Liver (tissue), 9 donors: Measurements from ENCODE around the gene TGIF1. TPM values are rescaled to one million over a fixed set of nuclear protein-coding genes. Genes with fewer than 3 reads are reported as not detected.

Experiments used
- DNase-seq: peaks from one replicate; pipeline ENCODE4 v3.0.0-alpha.2; 2017; ENCODE audit warnings: low spot score
- H3K27ac ChIP-seq, 2 donors: one replicate each; pipeline ENCODE4 v1.7.0; 2013; ENCODE audit warnings: inconsistent platforms in 2 of 2, low read length in 2 of 2, control low read depth in 1 of 2, low read depth in 1 of 2, mild to moderate bottlenecking in 1 of 2
- H3K27me3 ChIP-seq, 4 donors: one replicate each; pipeline versions ENCODE4 v1.6.1 to v1.7.0; 2013; ENCODE audit warnings: low read length in 3 of 4, inconsistent platforms in 1 of 4, mild to moderate bottlenecking in 1 of 4, moderate library complexity in 1 of 4; ENCODE audit not compliant: control insufficient read depth in 4 of 4, insufficient read depth in 4 of 4
- H3K36me3 ChIP-seq, 4 donors: one replicate each; pipeline versions ENCODE4 v1.6.1 to v1.7.0; 2013; ENCODE audit warnings: low read length in 3 of 4, mild to moderate bottlenecking in 3 of 4, low read depth in 1 of 4, moderate library complexity in 1 of 4; ENCODE audit not compliant: control insufficient read depth in 4 of 4, insufficient read depth in 3 of 4
- H3K4me1 ChIP-seq, 4 donors: one replicate each; pipeline versions ENCODE4 v1.6.1 to v1.7.0; 2013; ENCODE audit warnings: low read length in 3 of 4, mild to moderate bottlenecking in 3 of 4, moderate library complexity in 1 of 4; ENCODE audit not compliant: control insufficient read depth in 4 of 4, insufficient read depth in 4 of 4
- H3K4me3 ChIP-seq, 3 donors: one replicate each; pipeline versions ENCODE4 v1.6.1 to v1.7.0; 2013; ENCODE audit warnings: low read length in 3 of 3, control low read depth in 1 of 3, low read depth in 1 of 3, mild to moderate bottlenecking in 1 of 3
- H3K9ac ChIP-seq, 2 donors: one replicate each; pipeline ENCODE4 v1.7.0; 2013; ENCODE audit warnings: low read length in 2 of 2, mild to moderate bottlenecking in 2 of 2, moderate library complexity in 2 of 2, control low read depth in 1 of 2, low read depth in 1 of 2
- H3K9me3 ChIP-seq, 4 donors: one replicate each; pipeline versions ENCODE4 v1.6.1 to v1.7.0; 2013; ENCODE audit warnings: low read length in 3 of 4; ENCODE audit not compliant: control insufficient read depth in 4 of 4
- EGR1 ChIP-seq, 2 donors: IDR thresholded peaks; 2 replicates each; pipeline ENCODE4 v1.6.1; 2016 to 2018; ENCODE audit warnings: antibody characterized with exemption in 2 of 2, low read depth in 2 of 2
- FOXA1 ChIP-seq: IDR thresholded peaks from 2 replicates; pipeline ENCODE4 v1.6.1; 2016; ENCODE audit warnings: antibody characterized with exemption
- FOXA2 ChIP-seq: IDR thresholded peaks from 2 replicates; pipeline ENCODE4 v1.6.1; 2016; ENCODE audit warnings: antibody characterized with exemption
- GABPA ChIP-seq, 2 donors: IDR thresholded peaks in 1 of 2; conservative IDR thresholded peaks in 1 of 2; 2 replicates each; pipeline ENCODE4 v1.6.1; 2016; ENCODE audit warnings: antibody characterized with exemption in 2 of 2, mild to moderate bottlenecking in 1 of 2, moderate library complexity in 1 of 2
- HNF4A ChIP-seq, 2 donors: conservative IDR thresholded peaks; 2 replicates each; pipeline ENCODE4 v1.6.1; 2016; ENCODE audit warnings: antibody characterized with exemption in 2 of 2, mild to moderate bottlenecking in 2 of 2
- HNF4G ChIP-seq: IDR thresholded peaks from 2 replicates; pipeline ENCODE4 v1.6.1; 2016; ENCODE audit warnings: antibody characterized with exemption
- JUND ChIP-seq, 2 donors: IDR thresholded peaks; 2 replicates each; pipeline ENCODE4 v1.6.1; 2016; ENCODE audit warnings: antibody characterized with exemption in 2 of 2
- NR2F2 ChIP-seq: IDR thresholded peaks from 2 replicates; pipeline ENCODE4 v1.6.1; 2016; ENCODE audit warnings: antibody characterized with exemption
- RAD21 ChIP-seq, 2 donors: IDR thresholded peaks; 2 replicates each; pipeline ENCODE4 v1.6.1; 2016; ENCODE audit warnings: antibody characterized with exemption in 2 of 2, mild to moderate bottlenecking in 2 of 2
- RXRA ChIP-seq, 2 donors: IDR thresholded peaks; 2 replicates each; pipeline ENCODE4 v1.6.1; 2017 to 2018; ENCODE audit warnings: antibody characterized with exemption in 2 of 2, mild to moderate bottlenecking in 1 of 2
- SP1 ChIP-seq: IDR thresholded peaks from 2 replicates; pipeline ENCODE4 v1.6.1; 2018; ENCODE audit warnings: antibody characterized with exemption, mild to moderate bottlenecking
- TAF1 ChIP-seq: conservative IDR thresholded peaks from 2 replicates; pipeline ENCODE4 v1.6.1; 2016; ENCODE audit warnings: antibody characterized with exemption, mild to moderate bottlenecking
- YY1 ChIP-seq: IDR thresholded peaks from 2 replicates; pipeline ENCODE4 v1.6.1; 2016; ENCODE audit warnings: antibody characterized with exemption, mild to moderate bottlenecking
- WGBS: extraction: QIAGEN DNeasy Blood & Tissue Kit; methylation state at CpG from one replicate; pipeline ENCODE4 v1.1.7; 2013; 5-methylcytosine and 5-hydroxymethylcytosine counted together
- polyA plus RNA-seq, 2 donors: library from polyadenylated mRNA; stranded (reverse) in 1 of 2; unstranded in 1 of 2; fragments of 200-250 nt in 1 of 2; fragments of >200 nt in 1 of 2; fragmentation: Nextera tagmentation in 1 of 2; extraction: Ambion mirVana in 1 of 2; gene quantifications; one replicate each; pipeline versions ENCODE4 v1.2.1 to v1.2.3, GENCODE V29; 2013 to 2015
- total RNA-seq, 2 donors: library from RNA; depleted of rRNA; stranded (reverse); fragments of >200 nt; gene quantifications; one replicate each; pipeline ENCODE4 v1.2.3, GENCODE V29; 2014
- TF ChIP-seq, protein P1 (sequence below): IDR thresholded peaks from 2 replicates; pipeline ENCODE4 v1.6.1; 2016; ENCODE audit warnings: antibody characterized with exemption, mild to moderate bottlenecking
- TF ChIP-seq, protein P2 (sequence below): IDR thresholded peaks from 2 replicates; pipeline ENCODE4 v1.6.1; 2016; ENCODE audit warnings: antibody characterized with exemption
- TF ChIP-seq, protein P3 (sequence below): fragments of 150-350 bp; IDR thresholded peaks from 2 replicates; pipeline ENCODE4 v1.5.1; 2017; ENCODE audit warnings: improper control_type of control experiment, low read depth, low read length; ENCODE audit not compliant: missing input control
- TF ChIP-seq, protein P4 (sequence below): IDR thresholded peaks from 2 replicates; pipeline ENCODE4 v1.6.1; 2016; ENCODE audit warnings: antibody characterized with exemption
- donor health status: healthy.
- donor health status: healthy.
- donor health status: healthy.
- donor health status: healthy.
- donor health status: healthy.

Gene TGIF1
- total and polyA plus RNA-seq, 4 donors = 13.1 to 26.4 (median 18.4) TPM

DNA sequence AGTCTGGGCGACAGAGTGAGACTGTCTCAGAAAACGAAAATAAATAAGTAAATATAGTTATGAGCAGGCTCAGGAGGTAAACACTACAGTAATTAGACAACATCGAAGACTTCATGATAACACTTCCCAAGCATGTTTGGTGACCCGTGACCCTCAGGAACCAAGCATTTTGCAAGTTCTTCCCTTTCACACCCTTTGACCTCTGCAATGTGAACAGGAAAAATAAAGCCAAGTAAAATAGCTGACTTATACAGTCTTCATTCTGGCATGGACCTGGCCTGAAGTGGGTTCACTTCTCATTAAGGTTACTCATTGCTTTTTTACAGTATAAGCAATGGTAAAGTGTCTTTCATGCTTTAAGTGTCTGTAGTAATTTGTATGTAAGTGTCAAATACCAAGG is 15.3 kb upstream of the TGIF1 start (continued):
- TF ChIP-seq, protein P1, sequence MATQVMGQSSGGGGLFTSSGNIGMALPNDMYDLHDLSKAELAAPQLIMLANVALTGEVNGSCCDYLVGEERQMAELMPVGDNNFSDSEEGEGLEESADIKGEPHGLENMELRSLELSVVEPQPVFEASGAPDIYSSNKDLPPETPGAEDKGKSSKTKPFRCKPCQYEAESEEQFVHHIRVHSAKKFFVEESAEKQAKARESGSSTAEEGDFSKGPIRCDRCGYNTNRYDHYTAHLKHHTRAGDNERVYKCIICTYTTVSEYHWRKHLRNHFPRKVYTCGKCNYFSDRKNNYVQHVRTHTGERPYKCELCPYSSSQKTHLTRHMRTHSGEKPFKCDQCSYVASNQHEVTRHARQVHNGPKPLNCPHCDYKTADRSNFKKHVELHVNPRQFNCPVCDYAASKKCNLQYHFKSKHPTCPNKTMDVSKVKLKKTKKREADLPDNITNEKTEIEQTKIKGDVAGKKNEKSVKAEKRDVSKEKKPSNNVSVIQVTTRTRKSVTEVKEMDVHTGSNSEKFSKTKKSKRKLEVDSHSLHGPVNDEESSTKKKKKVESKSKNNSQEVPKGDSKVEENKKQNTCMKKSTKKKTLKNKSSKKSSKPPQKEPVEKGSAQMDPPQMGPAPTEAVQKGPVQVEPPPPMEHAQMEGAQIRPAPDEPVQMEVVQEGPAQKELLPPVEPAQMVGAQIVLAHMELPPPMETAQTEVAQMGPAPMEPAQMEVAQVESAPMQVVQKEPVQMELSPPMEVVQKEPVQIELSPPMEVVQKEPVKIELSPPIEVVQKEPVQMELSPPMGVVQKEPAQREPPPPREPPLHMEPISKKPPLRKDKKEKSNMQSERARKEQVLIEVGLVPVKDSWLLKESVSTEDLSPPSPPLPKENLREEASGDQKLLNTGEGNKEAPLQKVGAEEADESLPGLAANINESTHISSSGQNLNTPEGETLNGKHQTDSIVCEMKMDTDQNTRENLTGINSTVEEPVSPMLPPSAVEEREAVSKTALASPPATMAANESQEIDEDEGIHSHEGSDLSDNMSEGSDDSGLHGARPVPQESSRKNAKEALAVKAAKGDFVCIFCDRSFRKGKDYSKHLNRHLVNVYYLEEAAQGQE = no peak

DNA sequence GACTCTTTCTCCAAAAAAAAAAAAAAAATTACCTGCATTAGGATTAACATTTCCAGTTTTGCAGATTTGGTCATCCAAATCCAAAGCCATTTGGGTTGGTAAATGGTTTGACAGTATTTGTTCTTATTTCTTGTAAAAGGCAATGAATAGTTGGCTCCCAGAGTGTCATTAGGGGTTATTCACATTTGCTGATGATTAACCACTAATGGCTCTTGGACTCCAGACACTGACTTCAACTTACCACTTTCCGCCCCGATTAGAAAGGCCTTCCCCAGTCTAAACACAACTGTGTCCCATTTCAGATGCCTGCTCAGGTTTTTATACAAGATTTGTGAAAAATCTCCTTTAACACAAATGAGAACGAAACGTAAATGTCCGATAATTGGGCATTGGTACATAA is 9.6 kb upstream of the TGIF1 start:
- peak overlapping the region in 1 of 2 donors; percentile 30 for H3K9ac ChIP-seq
- no peak overlapping the region for H3K4me3 ChIP-seq
- TF ChIP-seq EGR1 (IDR thresholded peaks at IDR 0.05; ENCODE audit: low read depth in 2 of 2) = no peak
- peak; percentile 42 for TF ChIP-seq HNF4G
- TF ChIP-seq SP1 = peak; percentile 90
- TF ChIP-seq HNF4A (conservative IDR thresholded peaks at IDR 0.05) = peak; percentile 68 to 75
- TF ChIP-seq JUND (IDR thresholded peaks at IDR 0.05) = peak in 1 of 2 donors; percentile 32
- TF ChIP-seq YY1 = peak; percentile 55
- TF ChIP-seq, protein P2, sequence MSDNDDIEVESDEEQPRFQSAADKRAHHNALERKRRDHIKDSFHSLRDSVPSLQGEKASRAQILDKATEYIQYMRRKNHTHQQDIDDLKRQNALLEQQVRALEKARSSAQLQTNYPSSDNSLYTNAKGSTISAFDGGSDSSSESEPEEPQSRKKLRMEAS = no peak
- peak; percentile 70 to 79 for TF ChIP-seq RXRA (IDR thresholded peaks at IDR 0.05)
- TF ChIP-seq RAD21 (IDR thresholded peaks at IDR 0.05) = peak in 1 of 2 donors; percentile 38
- no peak for TF ChIP-seq NR2F2
- TF ChIP-seq, protein P3, sequence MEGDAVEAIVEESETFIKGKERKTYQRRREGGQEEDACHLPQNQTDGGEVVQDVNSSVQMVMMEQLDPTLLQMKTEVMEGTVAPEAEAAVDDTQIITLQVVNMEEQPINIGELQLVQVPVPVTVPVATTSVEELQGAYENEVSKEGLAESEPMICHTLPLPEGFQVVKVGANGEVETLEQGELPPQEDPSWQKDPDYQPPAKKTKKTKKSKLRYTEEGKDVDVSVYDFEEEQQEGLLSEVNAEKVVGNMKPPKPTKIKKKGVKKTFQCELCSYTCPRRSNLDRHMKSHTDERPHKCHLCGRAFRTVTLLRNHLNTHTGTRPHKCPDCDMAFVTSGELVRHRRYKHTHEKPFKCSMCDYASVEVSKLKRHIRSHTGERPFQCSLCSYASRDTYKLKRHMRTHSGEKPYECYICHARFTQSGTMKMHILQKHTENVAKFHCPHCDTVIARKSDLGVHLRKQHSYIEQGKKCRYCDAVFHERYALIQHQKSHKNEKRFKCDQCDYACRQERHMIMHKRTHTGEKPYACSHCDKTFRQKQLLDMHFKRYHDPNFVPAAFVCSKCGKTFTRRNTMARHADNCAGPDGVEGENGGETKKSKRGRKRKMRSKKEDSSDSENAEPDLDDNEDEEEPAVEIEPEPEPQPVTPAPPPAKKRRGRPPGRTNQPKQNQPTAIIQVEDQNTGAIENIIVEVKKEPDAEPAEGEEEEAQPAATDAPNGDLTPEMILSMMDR = no peak
- TF ChIP-seq FOXA1 = no peak
- TF ChIP-seq, protein P4, sequence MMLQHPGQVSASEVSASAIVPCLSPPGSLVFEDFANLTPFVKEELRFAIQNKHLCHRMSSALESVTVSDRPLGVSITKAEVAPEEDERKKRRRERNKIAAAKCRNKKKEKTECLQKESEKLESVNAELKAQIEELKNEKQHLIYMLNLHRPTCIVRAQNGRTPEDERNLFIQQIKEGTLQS = no peak
- TF ChIP-seq GABPA (IDR thresholded peaks at IDR 0.05 in 1 of 2, conservative IDR thresholded peaks at IDR 0.05 in 1 of 2) = no peak
- TF ChIP-seq TAF1 = no peak
- no peaks in the 10 kb centered on the region for H3K9me3 ChIP-seq
- no peak for DNase-seq
- peak overlapping the region; percentile 49 to 69 for H3K27ac ChIP-seq
- peaks cover 4 to 16% (median 10%) of the 10 kb centered on the region in 4 donors for H3K4me1 ChIP-seq
- no peaks in the 10 kb centered on the region for H3K36me3 ChIP-seq
- no peaks in the 10 kb centered on the region for H3K27me3 ChIP-seq
- WGBS = 61% methylated on average over 5 of the region's 5 CpGs

DNA sequence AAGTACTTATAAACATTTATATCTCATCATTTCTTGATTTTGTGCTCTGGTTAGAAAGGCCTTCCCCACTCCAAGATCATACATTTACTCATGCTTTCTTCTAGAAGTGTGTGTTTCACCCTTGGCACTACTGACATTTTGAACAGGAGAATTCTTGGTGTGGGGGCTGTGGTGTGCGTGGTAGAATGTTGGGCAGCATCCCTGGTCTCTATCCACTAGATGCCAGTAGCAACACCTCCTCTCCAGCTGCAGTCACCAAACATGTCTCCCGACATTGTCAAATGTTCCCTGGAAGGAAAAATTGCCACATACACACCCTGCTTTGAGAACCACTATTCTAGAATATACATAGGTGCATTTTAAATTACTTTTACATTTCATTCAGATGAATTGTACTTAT is 8.7 kb upstream of the TGIF1 start:
- DNase-seq = no peak
- no peak overlapping the region for H3K4me3 ChIP-seq
- 10% methylated on average over 2 of the region's 2 CpGs for WGBS
- TF ChIP-seq RXRA (IDR thresholded peaks at IDR 0.05) = peak; percentile 10 to 37
- TF ChIP-seq, protein P3 = peak; percentile 45
- no peak for TF ChIP-seq HNF4G
- TF ChIP-seq, protein P2 = no peak
- TF ChIP-seq, protein P4 = no peak
- TF ChIP-seq TAF1 = peak; percentile 34
- no peak for TF ChIP-seq FOXA1
- no peak for TF ChIP-seq NR2F2
- TF ChIP-seq RAD21 (IDR thresholded peaks at IDR 0.05) = peak; percentile 80 to 88
- no peak for TF ChIP-seq GABPA (IDR thresholded peaks at IDR 0.05 in 1 of 2, conservative IDR thresholded peaks at IDR 0.05 in 1 of 2)
- no peak for TF ChIP-seq JUND (IDR thresholded peaks at IDR 0.05)
- peak in 1 of 2 donors; percentile 15 for TF ChIP-seq HNF4A (conservative IDR thresholded peaks at IDR 0.05)
- TF ChIP-seq YY1 = peak; percentile 58
- TF ChIP-seq EGR1 (IDR thresholded peaks at IDR 0.05; ENCODE audit: low read depth in 2 of 2) = peak in 1 of 2 donors; percentile 10
- TF ChIP-seq FOXA2 = no peak

More for the DNA sequence above, 8.7 kb upstream of the TGIF1 start:
- Histone ChIP-seq H3K27me3 (no peaks in the 10 kb centered on the region), H3K9ac (peak overlapping the region in 1 of 2 donors; percentile 19), H3K9me3 (no peaks in the 10 kb centered on the region), H3K27ac (no peak overlapping the region), H3K36me3 (no peaks in the 10 kb centered on the region), H3K4me1 (peaks cover 2 to 16% (median 10%) of the 10 kb centered on the region in 4 donors)
